GM18873 (cell line): Measurements from ENCODE around the gene PPARG.

ENCODE experiments used
- ATAC-seq: cut with Tn5 transposase; IDR thresholded peaks from one replicate; pipeline ENCODE4 v1.9.1; 2021; ENCODE audit warnings: mild to moderate bottlenecking, moderate library complexity, moderate number of reproducible peaks; ENCODE audit not compliant: unreplicated experiment, low FRiP score

The PPARG gene

DNA sequence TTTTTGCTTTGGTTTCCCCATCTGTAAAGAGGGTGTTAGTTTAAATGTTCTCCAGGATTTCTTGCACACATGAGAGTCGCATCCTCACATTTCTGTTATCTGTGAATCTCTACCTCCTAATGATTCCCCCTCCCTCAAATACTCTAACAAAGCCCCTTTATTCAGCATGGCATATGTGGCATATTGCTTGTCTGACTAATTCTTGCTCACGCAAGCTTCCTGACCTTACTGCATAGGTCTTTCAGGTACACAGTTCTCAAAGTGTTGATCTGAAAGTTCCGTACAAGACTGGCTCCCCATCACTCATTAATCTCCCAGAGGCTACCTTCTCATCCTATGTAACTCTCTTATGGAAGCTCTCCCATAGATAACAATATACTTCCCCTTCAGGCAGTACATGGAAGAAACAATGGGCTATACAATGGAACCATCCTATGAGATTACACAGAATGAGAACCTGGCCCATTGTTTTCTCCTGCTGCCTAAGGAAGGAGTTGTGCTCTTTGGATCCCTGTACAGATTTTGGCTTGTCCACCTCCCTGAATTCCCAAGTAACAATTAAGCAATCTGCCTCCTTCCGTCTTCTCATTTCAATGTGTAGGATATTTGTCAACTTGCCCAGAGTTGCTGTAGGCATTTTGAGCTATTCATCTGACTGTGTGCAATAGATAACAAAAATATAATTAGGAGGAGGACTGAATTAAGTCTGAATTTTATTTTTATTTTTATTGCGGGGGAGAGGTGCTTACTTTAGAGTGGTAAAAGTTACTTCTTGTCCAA, 51.0 kb downstream of the PPARG start:
- no peak for ATAC-seq

DNA sequence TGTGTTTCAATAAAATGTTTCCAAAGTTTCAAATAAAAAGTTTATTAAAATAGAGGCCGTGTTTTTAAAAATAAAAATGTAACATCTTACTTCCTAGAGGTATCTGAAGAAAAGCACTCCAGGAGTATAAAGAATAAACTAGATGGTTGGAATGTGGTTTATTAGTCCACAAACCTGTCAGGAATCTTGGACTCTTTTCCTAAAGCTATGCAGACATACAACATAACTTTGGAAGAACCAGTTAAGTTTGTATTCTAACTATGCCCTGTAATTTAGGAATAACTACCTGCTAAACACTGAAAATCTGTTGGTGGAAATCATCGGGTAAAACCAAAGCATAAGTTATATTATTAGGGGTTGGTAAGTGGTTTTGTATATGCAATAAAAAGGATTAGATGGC, 51.6 kb downstream of the PPARG start:
- ATAC-seq: no peak

DNA sequence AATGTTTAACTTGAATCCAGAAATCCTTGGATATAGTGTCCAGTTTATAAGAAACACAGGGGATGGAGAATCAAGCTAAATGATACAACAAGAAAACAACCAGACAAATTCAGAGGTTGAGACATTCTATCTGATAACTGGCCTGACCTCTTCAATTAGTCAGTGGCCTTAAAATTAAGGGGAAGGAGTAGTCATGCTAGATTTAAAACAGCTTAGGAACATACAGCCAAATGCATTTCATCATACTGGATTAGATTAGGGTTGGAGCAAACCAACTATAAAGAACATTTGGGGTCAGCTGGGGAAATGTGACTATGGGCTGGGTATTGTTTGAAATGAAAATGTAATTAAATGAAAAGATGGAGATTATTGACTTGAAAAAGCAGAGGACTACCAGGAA, 53.3 kb downstream of the PPARG start:
- ATAC-seq: no peak

DNA sequence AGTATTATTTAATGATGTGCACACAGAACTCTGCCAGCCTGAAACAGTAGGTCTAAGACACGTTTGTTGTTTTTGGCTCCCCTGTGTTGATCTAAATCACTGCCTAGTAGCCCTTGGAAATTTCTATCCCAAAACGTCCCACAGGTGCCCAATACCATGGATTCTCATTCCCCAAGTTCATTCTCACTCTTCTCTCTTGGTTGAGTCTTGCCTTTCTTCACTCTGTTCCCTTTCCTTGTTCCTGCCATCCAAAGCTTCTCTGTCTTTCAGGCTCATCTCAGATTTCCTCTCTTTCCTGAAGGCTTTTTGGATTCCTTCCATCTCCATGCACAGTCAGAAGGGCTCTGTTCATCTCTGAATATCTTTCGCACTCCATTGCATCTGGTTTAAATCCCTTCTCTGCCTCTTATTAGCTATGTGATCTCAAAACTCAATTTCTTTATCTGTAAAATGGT, 54.2 kb downstream of the PPARG start:
- ATAC-seq: no peak

DNA sequence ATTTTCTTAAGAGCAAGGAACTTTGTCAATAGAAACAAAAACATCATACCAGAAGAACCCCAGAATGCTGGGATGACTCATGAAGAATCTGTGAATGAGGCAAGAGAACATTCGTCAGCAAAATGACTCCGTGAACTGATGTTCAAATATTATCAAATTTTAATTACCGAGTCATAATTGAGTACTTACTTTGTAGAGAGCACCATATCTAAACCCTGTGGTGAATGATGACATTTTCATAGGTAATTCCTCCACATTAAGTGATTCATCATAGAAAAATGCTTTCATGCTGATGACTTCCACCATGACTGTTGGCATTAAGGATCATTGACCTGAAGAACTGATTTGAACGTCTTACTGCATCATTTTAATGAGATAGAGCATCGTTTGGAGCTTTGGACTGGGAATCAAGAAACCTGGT, 56.3 kb downstream of the PPARG start:
- ATAC-seq: no peak

DNA sequence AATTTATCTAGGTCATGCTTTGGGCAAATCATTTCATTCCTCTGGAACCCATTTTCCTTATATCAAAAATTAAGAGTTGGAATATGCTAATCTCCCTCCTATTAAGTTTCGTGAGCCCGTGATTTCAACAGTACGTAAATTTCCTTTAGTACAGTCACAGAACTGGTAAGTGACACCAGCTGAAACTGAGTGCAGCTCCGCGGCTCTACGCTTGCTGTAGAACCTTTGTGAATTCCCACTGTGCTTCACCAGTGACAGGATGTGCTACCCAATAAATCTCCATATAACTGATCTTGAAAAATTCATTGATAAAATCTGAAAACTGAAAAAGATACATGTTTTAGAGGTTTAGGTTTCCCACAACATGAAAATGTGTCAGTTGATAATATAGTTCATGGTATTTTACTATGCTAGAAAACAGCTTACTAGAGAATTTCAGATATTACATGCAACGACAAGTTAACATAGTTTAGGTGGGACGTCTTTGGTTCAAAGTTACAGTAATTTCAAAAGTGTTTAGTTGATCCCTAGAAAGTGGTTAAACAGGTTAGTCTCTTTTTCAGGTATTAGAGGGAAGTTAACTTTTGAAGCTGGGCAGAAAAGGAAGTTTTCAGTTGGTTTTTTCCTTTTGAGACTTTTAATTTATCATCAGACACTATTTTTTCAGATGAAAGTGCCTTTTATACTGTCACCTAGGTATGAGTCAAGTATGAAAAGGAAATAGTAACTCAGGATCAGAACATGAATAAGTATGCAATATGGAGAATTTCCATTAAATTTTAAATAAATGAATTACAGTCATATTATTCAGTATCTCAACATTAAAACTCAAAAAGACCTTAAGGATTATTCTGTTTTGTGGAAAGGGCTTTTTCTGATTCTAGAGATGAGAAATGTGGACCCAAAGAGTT, 57.0 kb downstream of the PPARG start:
- no peak for ATAC-seq

DNA sequence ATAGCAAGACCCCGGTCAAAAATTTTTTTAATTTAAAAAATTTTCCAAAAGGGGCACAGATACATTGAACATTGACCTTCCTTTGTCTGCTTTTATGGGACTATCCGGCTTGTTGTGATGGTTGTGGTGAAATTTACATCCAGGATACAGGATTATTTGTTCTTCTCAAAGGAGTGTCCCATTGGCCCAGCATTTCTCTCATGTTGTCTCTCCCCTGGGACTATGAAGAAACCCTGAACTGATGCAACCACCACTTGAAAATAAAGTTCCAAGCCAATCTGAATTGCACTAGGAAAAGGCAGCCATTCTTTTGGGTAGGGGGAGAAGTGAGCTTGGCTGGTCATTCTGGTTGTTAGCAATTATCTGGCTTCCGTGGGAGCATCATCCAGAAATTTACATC, 58.4 kb downstream of the PPARG start:
- ATAC-seq: no peak

DNA sequence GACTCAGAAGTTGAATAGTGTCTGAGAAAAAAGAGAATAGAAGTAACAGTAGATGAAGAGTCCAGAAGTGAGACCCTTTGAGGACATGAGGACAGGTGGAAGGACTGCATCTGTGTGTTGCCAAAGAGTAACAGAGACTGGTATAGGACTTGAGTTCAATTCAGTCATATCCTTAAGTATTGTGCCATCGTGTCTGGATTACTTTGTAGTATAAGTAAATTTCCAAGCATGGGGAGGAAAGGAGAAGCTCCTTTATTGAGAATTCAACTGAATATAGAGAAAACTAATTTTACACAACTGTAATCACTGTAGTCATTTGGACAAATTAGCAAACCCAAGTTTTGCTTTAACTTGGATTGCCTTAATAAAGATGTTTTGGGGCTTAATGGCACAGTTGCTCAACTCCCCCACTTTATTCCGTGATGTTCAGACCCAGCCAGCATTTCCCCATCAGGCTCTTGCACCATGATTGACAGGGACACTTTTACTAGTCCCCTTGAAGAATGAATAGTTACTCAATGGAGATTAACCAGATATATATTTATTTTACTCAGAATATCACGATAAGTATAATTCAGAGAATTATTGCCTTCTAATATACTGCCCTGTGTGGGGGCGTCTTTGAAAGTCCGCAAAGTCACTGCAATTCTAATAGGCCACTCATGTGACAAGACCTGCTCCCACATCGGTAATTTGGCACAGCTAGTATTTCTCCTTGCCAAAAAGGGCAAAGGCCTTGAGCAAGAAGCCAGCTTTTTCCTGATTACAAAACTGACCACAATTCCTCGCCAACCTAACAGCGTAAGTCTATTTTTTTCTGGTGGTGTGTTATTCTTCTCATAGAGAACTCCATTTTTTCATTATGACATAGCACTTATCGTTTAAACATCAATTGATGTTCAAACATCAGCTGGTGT, 61.3 kb downstream of the PPARG start:
- ATAC-seq: no peak

DNA sequence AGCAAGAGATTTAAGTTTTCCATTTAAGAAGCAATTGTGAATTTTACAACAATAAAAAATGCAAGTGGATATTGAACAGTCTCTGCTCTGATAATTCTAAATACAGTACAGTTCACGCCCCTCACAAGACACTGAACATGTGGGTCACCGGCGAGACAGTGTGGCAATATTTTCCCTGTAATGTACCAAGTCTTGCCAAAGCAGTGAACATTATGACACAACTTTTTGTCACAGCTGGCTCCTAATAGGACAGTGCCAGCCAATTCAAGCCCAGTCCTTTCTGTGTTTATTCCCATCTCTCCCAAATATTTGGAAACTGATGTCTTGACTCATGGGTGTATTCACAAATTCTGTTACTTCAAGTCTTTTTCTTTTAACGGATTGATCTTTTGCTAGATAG, 62.3 kb downstream of the PPARG start:
- no peak for ATAC-seq

DNA sequence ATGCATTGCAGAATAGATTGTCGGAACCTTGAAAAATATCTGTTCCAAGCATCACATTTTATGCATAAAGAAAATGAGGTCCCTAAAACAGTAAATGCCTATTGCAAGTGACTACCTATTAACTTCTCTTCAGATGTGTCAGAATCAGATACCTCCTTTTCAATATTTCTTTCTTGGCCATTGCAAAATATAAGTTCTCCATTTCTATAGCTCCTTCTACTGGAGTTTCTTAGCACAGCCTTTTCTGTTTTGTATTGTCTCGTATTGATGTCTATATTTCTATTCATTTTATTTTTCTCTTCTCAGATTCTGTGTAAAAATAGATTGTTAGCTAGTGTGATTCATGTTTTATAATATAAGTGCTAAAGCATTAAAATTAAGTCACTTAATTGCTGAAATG, 63.4 kb downstream of the PPARG start:
- ATAC-seq: no peak

DNA sequence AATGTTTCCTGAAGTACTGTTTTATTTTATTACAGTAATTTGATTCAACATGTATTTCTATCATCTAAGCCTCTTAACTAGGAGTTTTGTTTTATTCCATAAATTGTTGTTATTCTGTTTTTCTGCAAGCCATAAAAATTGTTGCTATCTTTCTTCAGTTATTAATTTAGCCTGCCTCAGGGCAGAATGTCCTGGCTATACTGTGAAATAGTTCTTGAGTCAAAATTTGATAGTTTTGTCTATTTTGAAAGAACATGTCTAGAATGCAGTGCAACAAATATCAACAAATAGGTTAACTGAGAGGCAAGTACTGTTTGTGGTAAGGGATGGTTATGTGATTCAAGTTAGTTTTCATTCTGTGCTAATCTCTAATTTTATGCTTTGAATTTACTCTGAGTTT, 63.9 kb downstream of the PPARG start:
- ATAC-seq: no peak

DNA sequence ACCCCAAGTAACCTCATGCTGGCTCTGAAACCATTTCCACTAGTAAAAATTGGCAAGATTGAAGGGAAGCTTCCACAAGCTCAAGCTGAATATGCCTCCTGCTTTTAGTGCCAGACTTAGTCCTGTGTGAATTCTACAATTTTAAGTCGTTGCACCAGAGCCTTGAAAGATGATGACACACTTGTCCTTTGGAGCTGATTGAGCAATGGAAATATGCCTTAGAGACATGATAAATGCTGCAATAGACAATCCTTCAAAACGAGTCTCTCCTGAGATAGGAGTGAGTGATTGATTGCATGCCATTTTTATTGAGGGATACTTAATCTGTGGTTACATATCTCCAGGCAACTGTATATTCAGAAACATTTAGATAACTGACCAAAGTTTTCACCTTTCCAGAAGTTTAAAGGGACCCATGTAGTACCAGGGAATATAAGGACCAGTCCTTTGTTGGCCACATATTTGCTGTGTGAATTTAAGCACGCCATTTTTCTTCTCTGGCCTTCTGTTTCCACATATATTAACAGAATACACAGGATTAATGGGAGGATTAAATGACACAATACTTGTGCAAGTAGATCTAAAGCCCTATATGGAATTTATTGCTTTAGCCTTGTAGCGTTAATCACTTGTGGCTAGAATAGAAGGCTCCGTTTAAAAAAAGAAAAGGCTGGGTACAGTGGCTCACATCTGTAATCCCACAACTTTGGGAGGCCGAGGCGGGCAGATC, 65.1 kb downstream of the PPARG start:
- no peak for ATAC-seq

DNA sequence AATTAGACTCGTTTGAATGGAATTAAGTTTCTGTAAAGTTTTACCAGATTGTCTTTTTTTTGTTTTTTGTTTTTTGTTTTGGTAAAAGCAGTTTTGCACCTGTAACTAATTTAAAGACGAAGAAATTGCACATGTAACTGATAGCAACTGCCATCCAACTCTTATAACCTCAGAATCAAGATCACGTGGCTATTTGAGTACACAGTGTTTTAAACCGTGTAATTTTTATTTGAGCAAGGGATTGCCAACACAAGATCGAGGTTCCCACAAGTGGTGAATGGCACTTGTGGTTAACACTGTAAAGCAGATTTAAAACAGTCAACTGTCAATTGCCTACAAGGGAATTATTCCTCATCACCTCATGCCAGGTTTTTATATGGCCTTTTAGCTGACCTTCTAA, 67.3 kb downstream of the PPARG start:
- ATAC-seq: no peak

DNA sequence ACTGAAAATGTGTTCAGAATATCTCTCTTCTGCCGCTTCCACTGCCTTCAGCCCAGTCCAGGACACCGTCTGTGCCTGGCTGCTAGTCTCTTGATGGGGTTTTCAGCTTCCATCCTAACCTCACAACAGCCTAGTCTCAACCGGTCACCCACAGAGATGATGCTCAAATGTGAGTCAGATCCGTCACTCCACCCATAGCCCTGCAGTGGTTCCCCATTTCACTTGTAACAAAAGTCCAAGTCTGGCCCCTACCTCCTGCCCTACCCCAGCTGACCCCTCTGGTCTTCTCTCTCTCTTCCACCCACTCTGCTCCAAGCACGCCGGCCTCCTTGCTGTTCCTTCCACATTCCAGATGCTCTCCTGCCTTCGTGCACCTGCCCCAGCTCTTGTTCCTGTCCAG, 68.1 kb downstream of the PPARG start:
- no peak for ATAC-seq

DNA sequence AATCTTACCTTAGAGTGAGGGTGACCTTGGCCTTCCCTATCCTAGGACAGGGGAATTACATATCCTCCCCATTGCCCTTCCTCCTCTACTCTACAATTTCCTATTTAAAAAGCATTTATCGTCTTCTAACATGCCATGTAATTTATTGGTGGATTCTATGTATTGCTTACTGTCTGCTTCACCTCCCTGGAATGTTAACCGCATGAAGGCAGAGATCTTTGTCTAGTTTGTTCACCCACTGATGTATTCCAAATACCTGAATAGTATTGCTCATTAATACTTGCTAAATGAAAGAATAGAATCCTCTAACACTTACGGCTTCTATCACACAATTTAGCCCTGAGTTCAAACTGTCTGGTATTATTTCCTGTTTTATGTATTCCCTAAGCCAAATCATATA, 68.6 kb downstream of the PPARG start:
- ATAC-seq: no peak

DNA sequence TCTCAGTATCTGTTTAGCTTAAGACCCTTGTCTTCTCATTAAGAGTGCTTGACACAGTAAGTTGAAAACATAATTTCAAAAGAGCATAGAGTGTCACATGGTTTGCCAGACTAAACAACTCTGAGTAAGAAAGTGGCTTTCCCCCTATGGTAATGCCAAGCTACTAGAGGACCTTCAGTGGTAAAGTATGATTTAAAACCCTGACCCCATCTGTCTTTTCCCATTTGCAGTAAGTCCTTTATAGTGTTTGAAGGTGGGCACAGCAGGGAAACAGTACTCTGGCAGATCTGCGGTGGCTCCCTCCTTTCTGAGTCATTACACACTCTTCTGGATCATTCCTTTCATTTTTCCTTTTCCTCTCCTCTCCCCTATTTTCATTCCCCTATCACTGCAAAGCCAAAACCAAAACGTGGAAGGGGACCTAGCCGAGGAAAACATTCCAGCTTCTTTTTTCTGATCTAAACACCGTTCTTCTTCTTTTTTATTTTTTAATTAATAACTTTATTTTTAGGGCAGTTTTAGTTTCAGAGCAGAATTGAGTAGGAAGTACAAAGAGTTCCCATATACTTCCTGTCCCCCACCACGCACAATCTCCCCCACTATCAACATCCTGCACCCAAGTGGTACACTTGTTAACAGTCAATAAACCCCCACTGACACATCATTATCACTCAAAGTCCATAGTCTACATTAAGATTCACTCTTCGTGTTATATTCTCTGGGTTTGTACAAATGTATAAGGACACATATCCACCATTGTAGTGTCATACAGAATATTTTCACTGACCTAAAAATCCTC, 74.7 kb downstream of the PPARG start:
- ATAC-seq: no peak

DNA sequence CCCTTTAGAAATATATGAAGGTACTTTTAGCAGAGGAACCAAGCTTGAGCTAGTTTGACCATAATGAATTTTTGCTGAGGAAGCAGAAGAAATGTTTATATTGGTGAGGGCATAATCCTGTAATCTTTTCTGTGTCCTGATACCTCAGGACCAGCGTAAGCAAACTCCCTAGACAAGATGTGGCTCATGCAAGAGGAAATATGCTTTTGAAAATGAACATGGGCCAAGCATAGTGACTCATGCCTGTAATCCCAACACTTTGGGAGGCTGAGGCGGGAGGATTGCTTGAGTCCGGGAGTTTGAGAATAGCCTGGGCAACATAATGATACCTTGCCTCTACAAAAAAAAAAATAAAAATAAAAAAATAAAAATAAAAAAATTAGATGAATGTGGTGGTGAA, 78.5 kb downstream of the PPARG start:
- ATAC-seq: no peak

DNA sequence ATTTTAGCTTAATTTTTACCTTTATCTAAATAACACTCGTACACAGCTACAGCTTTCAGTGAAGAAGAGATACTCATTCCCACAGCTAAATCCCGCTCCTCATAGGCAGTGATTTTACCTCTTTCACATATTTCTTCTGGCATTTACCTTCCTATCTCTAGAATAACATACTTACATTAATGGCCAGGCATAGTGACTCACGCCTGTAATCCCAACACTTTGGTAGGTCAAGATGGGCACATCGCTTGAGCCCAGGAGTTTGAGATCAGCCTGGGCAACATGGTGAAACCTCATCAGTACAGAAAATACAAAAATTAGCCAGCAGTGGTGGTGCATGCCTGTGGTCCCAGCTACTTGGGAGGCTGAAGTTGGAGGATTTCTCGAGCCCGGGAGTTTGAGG, 80.2 kb downstream of the PPARG start:
- ATAC-seq: no peak

DNA sequence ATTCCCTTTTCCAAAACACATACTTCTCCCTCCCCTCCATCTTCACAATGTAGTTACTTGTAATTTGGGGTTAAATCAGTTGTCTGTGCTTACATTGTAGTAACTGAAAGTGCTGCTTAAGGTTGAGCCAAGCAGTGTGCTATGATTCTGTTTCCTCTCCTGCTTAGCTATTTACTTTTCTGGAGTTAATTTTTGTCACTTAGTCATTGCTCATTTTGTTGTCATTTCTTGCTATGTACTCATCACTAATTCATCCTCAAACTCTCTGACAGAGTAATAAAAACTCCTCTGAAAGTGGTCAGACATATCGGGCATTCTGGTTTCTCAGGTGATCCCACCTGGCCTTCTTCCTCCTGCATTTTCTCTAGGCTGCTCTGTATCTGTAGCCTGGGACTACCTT, 80.7 kb downstream of the PPARG start:
- no peak for ATAC-seq
